Measurements from ENCODE around the gene SCYGR1.

DNA sequence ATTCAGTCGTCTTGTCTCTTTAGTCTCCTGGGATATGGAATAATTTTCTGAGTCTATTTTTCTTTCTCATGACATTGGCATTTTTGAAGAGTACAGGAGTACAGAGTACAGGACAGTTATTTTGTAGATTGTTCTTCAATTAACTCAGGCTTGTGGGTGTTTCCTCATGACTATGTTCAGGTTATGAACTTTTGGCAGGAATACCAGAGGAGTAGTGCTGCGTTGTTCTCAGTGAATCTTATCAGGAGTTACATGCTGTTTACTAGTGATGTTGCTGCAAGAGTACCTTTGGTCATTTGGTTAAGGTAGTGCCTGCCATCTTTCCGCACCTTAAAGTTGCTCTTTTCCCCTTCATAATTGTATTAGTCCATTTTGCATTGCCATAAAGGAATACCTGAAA lies 42.9 kb upstream of the SCYGR1 start:
- TF ChIP-seq TAF1 (IDR thresholded peaks at IDR 0.05; ENCODE audit: borderline replicate concordance, insufficient read depth, low read length) = no peak
- TF ChIP-seq, protein P1, sequence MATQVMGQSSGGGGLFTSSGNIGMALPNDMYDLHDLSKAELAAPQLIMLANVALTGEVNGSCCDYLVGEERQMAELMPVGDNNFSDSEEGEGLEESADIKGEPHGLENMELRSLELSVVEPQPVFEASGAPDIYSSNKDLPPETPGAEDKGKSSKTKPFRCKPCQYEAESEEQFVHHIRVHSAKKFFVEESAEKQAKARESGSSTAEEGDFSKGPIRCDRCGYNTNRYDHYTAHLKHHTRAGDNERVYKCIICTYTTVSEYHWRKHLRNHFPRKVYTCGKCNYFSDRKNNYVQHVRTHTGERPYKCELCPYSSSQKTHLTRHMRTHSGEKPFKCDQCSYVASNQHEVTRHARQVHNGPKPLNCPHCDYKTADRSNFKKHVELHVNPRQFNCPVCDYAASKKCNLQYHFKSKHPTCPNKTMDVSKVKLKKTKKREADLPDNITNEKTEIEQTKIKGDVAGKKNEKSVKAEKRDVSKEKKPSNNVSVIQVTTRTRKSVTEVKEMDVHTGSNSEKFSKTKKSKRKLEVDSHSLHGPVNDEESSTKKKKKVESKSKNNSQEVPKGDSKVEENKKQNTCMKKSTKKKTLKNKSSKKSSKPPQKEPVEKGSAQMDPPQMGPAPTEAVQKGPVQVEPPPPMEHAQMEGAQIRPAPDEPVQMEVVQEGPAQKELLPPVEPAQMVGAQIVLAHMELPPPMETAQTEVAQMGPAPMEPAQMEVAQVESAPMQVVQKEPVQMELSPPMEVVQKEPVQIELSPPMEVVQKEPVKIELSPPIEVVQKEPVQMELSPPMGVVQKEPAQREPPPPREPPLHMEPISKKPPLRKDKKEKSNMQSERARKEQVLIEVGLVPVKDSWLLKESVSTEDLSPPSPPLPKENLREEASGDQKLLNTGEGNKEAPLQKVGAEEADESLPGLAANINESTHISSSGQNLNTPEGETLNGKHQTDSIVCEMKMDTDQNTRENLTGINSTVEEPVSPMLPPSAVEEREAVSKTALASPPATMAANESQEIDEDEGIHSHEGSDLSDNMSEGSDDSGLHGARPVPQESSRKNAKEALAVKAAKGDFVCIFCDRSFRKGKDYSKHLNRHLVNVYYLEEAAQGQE (IDR thresholded peaks at IDR 0.05; ENCODE audit: insufficient read depth in 1 of 2, low read depth in 2 of 2, low read length in 2 of 2) = no peak
- TF ChIP-seq POLR2AphosphoS5 (IDR thresholded peaks at IDR 0.05; ENCODE audit: low read depth, low read length) = no peak
- no peak for TF ChIP-seq SIN3A (IDR thresholded peaks at IDR 0.05; ENCODE audit: borderline replicate concordance, insufficient read depth, low read length)
- TF ChIP-seq FOXP2 (optimal IDR thresholded peaks at IDR 0.05; ENCODE audit: borderline replicate concordance, extremely low read depth, extremely low read length, insufficient read depth) = no peak
